SK-N-SH (cell line): ENCODE results near the gene CUX1.

ENCODE experiments used
- CTCF ChIP-seq: fragments of 200-600 bp; sonication (generic); IDR thresholded peaks from 2 replicates; pipeline ENCODE4 v1.6.1; 2017; ENCODE audit warnings: antibody characterized with exemption, mild to moderate bottlenecking, moderate library complexity
- EZH2phosphoT487 ChIP-seq: fragments of 200-600 bp; sonication (generic); IDR thresholded peaks from 2 replicates; pipeline ENCODE4 v1.6.1; 2017; ENCODE audit warnings: low read depth, mixed run types, mild to moderate bottlenecking, antibody characterized with exemption, moderate library complexity, borderline replicate concordance
- GABPA ChIP-seq: IDR thresholded peaks from 2 replicates; pipeline ENCODE4 v1.4.0; 2012; ENCODE audit warnings: low read depth, mild to moderate bottlenecking
- NFIC ChIP-seq: IDR thresholded peaks from 2 replicates; pipeline ENCODE4 v1.4.0; 2012; ENCODE audit warnings: borderline replicate concordance
- POLR2AphosphoS5 ChIP-seq: IDR thresholded peaks from 2 replicates; pipeline ENCODE4 v1.6.1; 2012; ENCODE audit warnings: low read depth, low read length
- RFX5 ChIP-seq: IDR thresholded peaks from 2 replicates; pipeline ENCODE4 v1.6.1; 2012; ENCODE audit warnings: mild to moderate bottlenecking, improper control_type of control experiment, low read length
- TAF1 ChIP-seq: IDR thresholded peaks from 2 replicates; pipeline ENCODE4 v1.6.1; 2012; ENCODE audit warnings: low read depth, mild to moderate bottlenecking, low read length, moderate library complexity, borderline replicate concordance

- TF ChIP-seq POLR2AphosphoS5 (no peak), CTCF (no peak), GABPA (no peak), TAF1 (no peak), EZH2phosphoT487 (no peak), NFIC (no peak), RFX5 (no peak)
Observed at GRCh38 chr7:101779267-101779666, 38.2 kb upstream of the CUX1 start.
